Measurements from ENCODE around the gene YBEY. TPM values are rescaled to one million over a fixed set of nuclear protein-coding genes. Genes with fewer than 3 reads are reported as not detected.

YBEY gene
- total RNA-seq, 1 experiment from 2014 or later, result 13.8 TPM

DNA sequence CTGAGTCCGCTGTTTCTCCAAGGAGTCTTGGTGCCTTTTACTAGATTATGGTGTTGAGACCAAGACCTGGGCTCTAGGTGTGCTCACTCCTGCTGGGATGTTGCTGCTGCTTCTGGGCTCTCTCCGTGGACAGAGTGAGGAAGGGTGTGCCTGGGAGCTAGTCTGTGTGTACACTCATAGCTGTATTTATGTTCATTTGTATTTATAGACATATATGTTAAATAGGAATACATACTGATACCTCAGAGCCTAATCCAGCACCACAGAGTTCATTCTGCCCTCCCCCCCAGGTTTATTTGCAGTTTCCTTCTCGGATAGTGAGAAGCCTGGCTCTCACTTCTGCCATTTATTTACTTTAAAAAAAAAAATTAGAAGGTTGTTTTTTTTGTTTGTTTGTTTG lies 50.5 kb downstream of the YBEY start:
- CTCF ChIA-PET, result no interaction called here
- no peaks in the 10 kb centered on the region for H3K9me2 ChIP-seq (ENCODE audit: insufficient read depth)
- POLR2A ChIA-PET (ENCODE audit: unreplicated experiment), result no interaction called here
- no peaks in the 10 kb centered on the region for H3K9me3 ChIP-seq (ENCODE audit: insufficient read depth, low read depth)
- intact Hi-C loops (cut with micrococcal nuclease; ENCODE audit: unreplicated experiment), result no loop called here
- H3K79me2 ChIP-seq (ENCODE audit: low read depth), result peaks cover 2% of the 10 kb centered on the region; the same call in 1 of the 2 replicates
- H3K4me1 ChIP-seq (replicated peaks; ENCODE audit: insufficient read depth), result no peaks in the 10 kb centered on the region
- no peaks in the 10 kb centered on the region; the same call in 1 of the 2 replicates for H3K36me3 ChIP-seq (ENCODE audit: low read depth)
- TF ChIP-seq, protein P1, sequence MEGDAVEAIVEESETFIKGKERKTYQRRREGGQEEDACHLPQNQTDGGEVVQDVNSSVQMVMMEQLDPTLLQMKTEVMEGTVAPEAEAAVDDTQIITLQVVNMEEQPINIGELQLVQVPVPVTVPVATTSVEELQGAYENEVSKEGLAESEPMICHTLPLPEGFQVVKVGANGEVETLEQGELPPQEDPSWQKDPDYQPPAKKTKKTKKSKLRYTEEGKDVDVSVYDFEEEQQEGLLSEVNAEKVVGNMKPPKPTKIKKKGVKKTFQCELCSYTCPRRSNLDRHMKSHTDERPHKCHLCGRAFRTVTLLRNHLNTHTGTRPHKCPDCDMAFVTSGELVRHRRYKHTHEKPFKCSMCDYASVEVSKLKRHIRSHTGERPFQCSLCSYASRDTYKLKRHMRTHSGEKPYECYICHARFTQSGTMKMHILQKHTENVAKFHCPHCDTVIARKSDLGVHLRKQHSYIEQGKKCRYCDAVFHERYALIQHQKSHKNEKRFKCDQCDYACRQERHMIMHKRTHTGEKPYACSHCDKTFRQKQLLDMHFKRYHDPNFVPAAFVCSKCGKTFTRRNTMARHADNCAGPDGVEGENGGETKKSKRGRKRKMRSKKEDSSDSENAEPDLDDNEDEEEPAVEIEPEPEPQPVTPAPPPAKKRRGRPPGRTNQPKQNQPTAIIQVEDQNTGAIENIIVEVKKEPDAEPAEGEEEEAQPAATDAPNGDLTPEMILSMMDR (conservative IDR thresholded peaks at IDR 0.05), result no peak
- TF ChIP-seq EZH2 (IDR thresholded peaks at IDR 0.05; ENCODE audit: low read depth), result no peak
- H3K27me3 ChIP-seq (ENCODE audit: insufficient read depth, low read depth), result no peaks in the 10 kb centered on the region
- no peak overlapping the region for H2AFZ ChIP-seq
- H4K20me1 ChIP-seq (ENCODE audit: insufficient read depth), result no peaks in the 10 kb centered on the region
- no peak overlapping the region for H3K4me2 ChIP-seq
- no peaks in the 10 kb centered on the region for H3F3A ChIP-seq (ENCODE audit: insufficient read depth, low read depth)
- DNase-seq, result no peak
- no TSS peak for BruUV-seq (replicated peaks)
- no peak overlapping the region for H3K4me3 ChIP-seq
- H3K27ac ChIP-seq, result no peak overlapping the region

DNA sequence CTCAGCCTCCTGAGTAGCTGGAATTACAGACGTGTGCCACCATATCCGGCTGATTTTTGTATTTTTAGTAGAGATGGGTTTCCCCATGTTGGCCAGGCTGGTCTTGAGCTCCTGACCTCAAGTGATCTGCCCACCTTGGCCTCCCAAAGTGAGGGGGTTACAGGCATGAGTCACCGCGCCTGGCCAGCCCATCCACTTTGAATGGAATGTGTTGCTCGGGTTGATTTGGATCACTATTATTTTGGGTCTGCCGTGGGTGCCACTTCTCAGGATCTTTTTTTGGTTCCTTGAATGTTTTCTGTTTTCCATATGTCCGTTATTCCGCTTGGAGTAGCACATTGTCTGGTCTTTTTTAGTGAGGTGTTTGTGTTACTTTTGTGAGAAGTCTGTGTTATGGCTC lies 54.9 kb downstream of the YBEY start:
- POLR2A ChIA-PET (ENCODE audit: unreplicated experiment), result no interaction called here
- no peak for DNase-seq
- BruUV-seq (replicated peaks), result no TSS peak

DNA sequence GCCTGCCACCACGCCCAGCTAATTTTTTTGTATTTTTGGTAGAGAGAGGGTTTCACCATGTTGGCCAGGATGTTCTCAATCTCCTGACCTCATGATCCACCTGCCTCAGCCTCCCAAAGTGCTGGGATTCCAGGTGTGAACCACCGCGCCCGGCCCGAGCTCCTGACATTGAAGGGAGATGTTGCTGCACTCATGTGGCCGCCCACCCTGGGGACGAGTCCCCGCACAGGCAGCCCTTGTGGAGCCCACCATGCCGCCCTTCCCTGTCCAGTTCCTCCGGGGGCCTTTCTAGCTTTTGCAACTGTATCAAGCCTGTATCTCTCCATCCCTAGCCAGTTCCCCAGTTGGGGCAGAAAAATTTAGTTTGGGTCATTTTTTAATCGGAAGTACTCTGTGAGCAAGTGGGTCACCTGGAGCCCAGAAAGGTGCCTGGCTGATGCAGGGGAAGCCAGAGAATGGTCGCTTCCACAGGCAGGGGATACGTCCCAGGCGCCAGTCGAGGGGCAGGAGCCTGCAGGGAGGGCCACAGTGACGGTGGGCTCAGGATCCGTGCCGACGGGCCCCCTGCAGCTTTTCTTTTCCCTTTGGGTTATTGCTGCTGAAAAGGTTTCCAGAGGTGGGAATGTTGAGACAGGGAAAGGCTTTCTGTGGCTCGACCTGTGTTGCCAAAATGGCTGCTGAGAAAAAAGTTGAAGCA lies 58.2 kb downstream of the YBEY start:
- no peaks in the 10 kb centered on the region for H3K27me3 ChIP-seq (ENCODE audit: insufficient read depth, low read depth)
- no peaks in the 10 kb centered on the region for H4K20me1 ChIP-seq (ENCODE audit: insufficient read depth)
- no peak overlapping the region for H3K4me2 ChIP-seq
- TF ChIP-seq EZH2 (IDR thresholded peaks at IDR 0.05; ENCODE audit: low read depth), result no peak
- TF ChIP-seq, protein P1 (conservative IDR thresholded peaks at IDR 0.05), result no peak
- no peak for DNase-seq
- BruUV-seq (replicated peaks), result no TSS peak
- intact Hi-C loops (cut with micrococcal nuclease; ENCODE audit: unreplicated experiment), result no loop called here
- H3F3A ChIP-seq (ENCODE audit: insufficient read depth, low read depth), result no peaks in the 10 kb centered on the region; the same call in 1 of the 2 replicates
- no peaks in the 10 kb centered on the region; the same call in 1 of the 2 replicates for H3K36me3 ChIP-seq (ENCODE audit: low read depth)
- CTCF ChIA-PET, result no interaction called here
- H3K9me2 ChIP-seq (ENCODE audit: insufficient read depth), result no peaks in the 10 kb centered on the region
- no peaks in the 10 kb centered on the region; the same call in 1 of the 2 replicates for H3K9me3 ChIP-seq (ENCODE audit: insufficient read depth, low read depth)
- H3K4me3 ChIP-seq, result no peak overlapping the region
- no peaks in the 10 kb centered on the region for H3K4me1 ChIP-seq (replicated peaks; ENCODE audit: insufficient read depth)
- POLR2A ChIA-PET (ENCODE audit: unreplicated experiment), result no interaction called here
- H3K79me2 ChIP-seq (ENCODE audit: low read depth), result no peaks in the 10 kb centered on the region; the same call in 1 of the 2 replicates
- H2AFZ ChIP-seq, result no peak overlapping the region
- H3K27ac ChIP-seq, result no peak overlapping the region

More for the DNA sequence above, 54.9 kb downstream of the YBEY start:
- TF ChIP-seq, protein P1 (conservative IDR thresholded peaks at IDR 0.05), result no peak
- no peak for TF ChIP-seq EZH2 (IDR thresholded peaks at IDR 0.05; ENCODE audit: low read depth)
- Histone ChIP-seq H3K4me1 (replicated peaks; ENCODE audit: insufficient read depth) (no peaks in the 10 kb centered on the region), H3K79me2 (ENCODE audit: low read depth) (no peaks in the 10 kb centered on the region; the same call in 1 of the 2 replicates), H3K27me3 (ENCODE audit: insufficient read depth, low read depth) (no peaks in the 10 kb centered on the region), H4K20me1 (ENCODE audit: insufficient read depth) (no peaks in the 10 kb centered on the region), H2AFZ (no peak overlapping the region), H3K36me3 (ENCODE audit: low read depth) (no peaks in the 10 kb centered on the region; the same call in 1 of the 2 replicates), H3K27ac (no peak overlapping the region), H3K9me3 (ENCODE audit: insufficient read depth, low read depth) (no peaks in the 10 kb centered on the region; the same call in 1 of the 2 replicates), H3F3A (ENCODE audit: insufficient read depth, low read depth) (no peaks in the 10 kb centered on the region), H3K4me2 (no peak overlapping the region), H3K9me2 (ENCODE audit: insufficient read depth) (no peaks in the 10 kb centered on the region), H3K4me3 (no peak overlapping the region)
- intact Hi-C loops (cut with micrococcal nuclease; ENCODE audit: unreplicated experiment), result no loop called here
- CTCF ChIA-PET, result no interaction called here

All from PC-9 (cell line).